Prostate gland (tissue), 2 donors: ENCODE results near the gene PHLDB1. TPM values are rescaled to one million over a fixed set of nuclear protein-coding genes. Genes with fewer than 3 reads are reported as not detected.

Source experiments
- DNase-seq: peaks from one replicate; pipeline ENCODE4 v3.0.0-alpha.2; 2019; ENCODE audit warnings: low spot score
- H3K27ac ChIP-seq, 2 donors: fragments of 200-600 bp; sonication (generic); 2 replicates each; pipeline ENCODE4 v1.5.1; 2017 to 2019
- H3K27me3 ChIP-seq: fragments of 200-600 bp; sonication (generic); replicated peaks from 2 replicates; pipeline ENCODE4 v1.5.1; 2019; ENCODE audit not compliant: insufficient read depth
- H3K36me3 ChIP-seq, 2 donors: fragments of 200-600 bp; sonication (generic); 1 replicate in 1 of 2; 2 replicates in 1 of 2; pipeline versions ENCODE4 v1.5.1 to v1.8.1; 2017 to 2019
- H3K4me1 ChIP-seq: fragments of 200-600 bp; sonication (generic); replicated peaks from 2 replicates; pipeline ENCODE4 v1.5.1; 2019
- H3K4me3 ChIP-seq, 2 donors: fragments of 200-600 bp; sonication (generic); 2 replicates each; pipeline ENCODE4 v1.5.1; 2017 to 2019
- H3K9me3 ChIP-seq: fragments of 200-600 bp; sonication (generic); 2 replicates; pipeline ENCODE4 v1.5.1; 2017
- CTCF ChIP-seq, 4 experiments: fragments of 200-600 bp in 2 of 4; fragments of 450-650 bp in 2 of 4; sonication (generic) in 2 of 4; IDR thresholded peaks; 1 replicate in 3 of 4; 2 replicates in 1 of 4; pipeline ENCODE4 v1.5.1; 2016 to 2019; ENCODE audit warnings: antibody characterized with exemption in 4 of 4, mild to moderate bottlenecking in 2 of 4, moderate library complexity in 2 of 4
- POLR2A ChIP-seq: fragments of 450-650 bp; IDR thresholded peaks from one replicate; pipeline ENCODE4 v1.6.1; 2016; ENCODE audit warnings: antibody characterized with exemption, mild to moderate bottlenecking
- POLR2AphosphoS5 ChIP-seq: sonication (generic); formaldehyde crosslinking; IDR thresholded peaks from one replicate; pipeline ENCODE4 v1.6.1; 2017; ENCODE audit warnings: antibody characterized with exemption
- WGBS: methylation state at CpG from one replicate; pipeline ENCODE4 v1.1.5; 2018; 5-methylcytosine and 5-hydroxymethylcytosine counted together
- intact Hi-C: fragments of 100-400 bp; cut with DNase I; formaldehyde crosslinking; loops from one replicate; pipeline ENCODE4 v1.14.2; 2022
- total RNA-seq, 2 donors: library from RNA; depleted of rRNA; stranded (reverse); fragments of >200 nt; gene quantifications; one replicate each; pipeline ENCODE4 v1.1.0, GENCODE V29; 2016

Gene PHLDB1
- total RNA-seq, 2 donors from 2014 or later: 74.5 to 113 TPM

DNA sequence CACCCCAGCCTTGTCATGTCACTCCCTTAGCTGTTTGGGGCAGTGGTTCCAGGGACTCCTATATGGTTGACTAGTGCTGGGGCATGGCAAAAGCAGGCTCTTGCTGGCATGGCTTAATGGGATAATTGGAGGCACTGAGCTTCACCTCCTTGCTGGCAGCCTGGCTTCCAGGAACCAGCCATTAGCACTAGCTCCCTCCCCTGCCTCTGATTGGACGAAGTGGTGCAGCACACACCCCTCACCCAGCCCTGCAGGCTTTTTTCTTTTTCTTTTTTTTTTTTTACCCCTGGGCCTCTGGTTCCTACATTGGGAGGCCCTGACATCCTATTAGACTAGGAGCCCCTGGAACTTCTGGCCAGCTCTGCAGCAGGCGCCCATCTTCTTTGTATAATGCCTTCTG lies 18.6 kb downstream of the PHLDB1 start:
- WGBS: 83% methylated on average over 2 of the region's 2 CpGs
- TF ChIP-seq POLR2AphosphoS5: no peak
- no peak for TF ChIP-seq CTCF (IDR thresholded peaks at IDR 0.05)
- no peak for TF ChIP-seq POLR2A
- Histone ChIP-seq H3K4me3 (no peak overlapping the region), H3K9me3 (no peaks in the 10 kb centered on the region), H3K27ac (no peak overlapping the region), H3K36me3 (no peaks in the 10 kb centered on the region), H3K4me1 (peaks cover 8% of the 10 kb centered on the region), H3K27me3 (no peaks in the 10 kb centered on the region)
- DNase-seq: no peak
- intact Hi-C loops: no loop called here

DNA sequence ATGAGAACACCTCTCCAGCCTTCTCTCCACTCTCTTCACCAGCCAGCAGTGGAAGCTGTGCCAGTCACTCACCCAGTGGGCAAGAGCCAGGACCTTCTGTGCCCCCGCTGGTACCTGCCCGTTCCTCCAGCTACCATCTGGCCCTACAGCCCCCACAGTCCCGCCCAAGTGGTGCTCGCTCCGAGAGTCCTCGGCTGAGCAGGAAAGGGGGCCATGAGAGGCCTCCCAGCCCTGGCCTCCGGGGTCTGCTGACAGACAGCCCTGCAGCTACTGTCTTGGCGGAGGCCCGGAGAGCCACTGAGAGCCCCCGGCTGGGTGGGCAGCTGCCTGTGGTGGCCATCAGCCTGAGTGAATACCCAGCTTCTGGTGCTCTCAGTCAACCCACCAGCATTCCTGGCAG lies 20.2 kb downstream of the PHLDB1 start:
- TF ChIP-seq POLR2A: no peak
- TF ChIP-seq POLR2AphosphoS5: no peak
- TF ChIP-seq CTCF (IDR thresholded peaks at IDR 0.05): no peak
- intact Hi-C loops: no loop called here
- no peak for DNase-seq
- no peak overlapping the region for H3K4me3 ChIP-seq
- WGBS: 89% methylated on average over 10 of the region's 10 CpGs
- H3K4me1 ChIP-seq: peaks cover 1% of the 10 kb centered on the region
- H3K27me3 ChIP-seq: no peaks in the 10 kb centered on the region
- H3K9me3 ChIP-seq: no peaks in the 10 kb centered on the region
- H3K27ac ChIP-seq: no peak overlapping the region
- no peaks in the 10 kb centered on the region for H3K36me3 ChIP-seq

DNA sequence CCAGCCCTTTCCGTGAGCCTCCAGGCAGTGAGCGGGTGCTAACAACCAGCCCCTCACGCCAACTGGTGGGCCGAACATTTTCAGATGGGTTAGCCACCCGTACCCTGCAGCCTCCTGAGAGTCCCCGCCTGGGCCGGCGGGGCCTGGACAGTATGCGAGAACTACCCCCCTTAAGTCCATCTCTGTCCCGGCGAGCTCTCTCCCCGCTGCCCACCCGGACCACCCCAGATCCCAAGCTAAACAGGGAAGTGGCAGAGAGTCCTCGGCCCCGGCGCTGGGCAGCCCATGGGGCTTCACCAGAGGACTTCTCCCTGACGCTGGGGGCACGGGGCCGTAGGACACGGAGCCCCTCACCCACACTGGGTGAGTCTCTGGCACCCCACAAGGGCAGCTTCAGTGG lies 20.6 kb downstream of the PHLDB1 start:
- DNase-seq: no peak
- no peak overlapping the region for H3K4me3 ChIP-seq
- WGBS: 91% methylated on average over 20 of the region's 20 CpGs
- TF ChIP-seq POLR2A (no peak), POLR2AphosphoS5 (no peak)
- no peaks in the 10 kb centered on the region for H3K36me3 ChIP-seq
- no peaks in the 10 kb centered on the region for H3K9me3 ChIP-seq
- H3K27ac ChIP-seq: no peak overlapping the region
- no peaks in the 10 kb centered on the region for H3K4me1 ChIP-seq
- intact Hi-C loops: no loop called here
- H3K27me3 ChIP-seq: no peaks in the 10 kb centered on the region

DNA sequence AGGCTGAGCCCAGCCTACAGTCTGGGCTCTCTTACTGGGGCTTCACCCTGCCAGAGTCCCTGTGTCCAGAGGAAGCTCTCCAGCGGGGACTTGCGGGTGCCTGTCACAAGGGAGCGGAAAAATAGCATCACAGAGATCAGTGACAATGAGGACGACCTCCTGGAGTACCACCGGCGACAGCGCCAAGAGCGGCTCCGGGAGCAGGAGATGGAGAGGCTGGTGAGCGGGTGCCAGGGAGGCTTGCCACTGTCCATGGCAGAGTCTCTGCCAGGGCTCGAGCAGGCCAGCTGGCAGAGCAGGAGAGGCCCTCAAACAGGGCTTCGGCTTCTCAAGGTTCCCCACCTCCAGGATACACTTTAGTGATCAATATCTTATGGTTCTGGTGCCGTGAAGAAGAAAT lies 21.0 kb downstream of the PHLDB1 start:
- Histone ChIP-seq H3K4me3 (no peak overlapping the region), H3K9me3 (no peaks in the 10 kb centered on the region), H3K27me3 (no peaks in the 10 kb centered on the region), H3K36me3 (no peaks in the 10 kb centered on the region), H3K27ac (no peak overlapping the region), H3K4me1 (no peaks in the 10 kb centered on the region)
- 47% methylated on average over 13 of the region's 13 CpGs for WGBS
- intact Hi-C loops: no loop called here
- no peak for DNase-seq
- TF ChIP-seq POLR2AphosphoS5: no peak
- TF ChIP-seq CTCF (IDR thresholded peaks at IDR 0.05): no peak
- TF ChIP-seq POLR2A: no peak

DNA sequence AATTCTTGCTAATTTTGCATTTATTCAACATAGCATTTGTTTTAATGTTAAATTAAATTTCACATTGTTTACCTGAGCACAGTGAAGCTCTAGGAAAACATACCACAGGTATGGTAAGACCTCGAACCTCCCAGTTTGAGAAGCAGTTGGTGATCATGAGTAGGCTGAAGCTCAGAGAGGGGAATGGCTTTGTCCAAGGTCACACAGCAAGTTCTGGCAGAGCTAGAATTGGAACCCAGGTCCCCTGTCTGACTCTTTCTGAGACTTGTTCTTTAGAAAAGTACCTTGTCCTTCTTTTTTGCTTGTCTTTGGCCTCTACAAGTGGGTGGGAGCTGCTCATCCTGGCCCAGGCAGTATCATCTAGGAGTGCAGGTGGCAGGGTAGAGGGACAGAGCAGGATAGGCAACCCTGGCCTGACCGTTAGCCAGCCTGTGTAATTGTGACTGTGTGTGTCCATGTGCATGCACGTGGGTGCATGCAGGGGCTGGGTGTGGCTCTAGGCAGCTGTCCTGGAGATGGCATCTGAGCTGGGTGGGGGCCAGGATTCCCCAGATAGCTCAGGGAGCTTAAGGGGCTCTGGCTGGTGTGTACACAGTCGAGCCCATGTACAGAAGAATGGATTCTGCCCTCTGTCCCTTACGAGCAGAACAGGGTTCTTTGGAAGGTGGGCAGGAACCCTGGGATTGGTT lies 21.6 kb downstream of the PHLDB1 start:
- TF ChIP-seq CTCF (IDR thresholded peaks at IDR 0.05) (no peak), POLR2A (no peak), POLR2AphosphoS5 (no peak)
- Histone ChIP-seq H3K4me3 (no peak overlapping the region), H3K27ac (no peak overlapping the region), H3K36me3 (no peaks in the 10 kb centered on the region), H3K9me3 (no peaks in the 10 kb centered on the region), H3K4me1 (no peaks in the 10 kb centered on the region), H3K27me3 (no peaks in the 10 kb centered on the region)
- 52% methylated on average over 5 of the region's 5 CpGs for WGBS
- DNase-seq: no peak
- intact Hi-C loops: no loop called here
